ENCODE data around the gene PLSCR5. TPM values are rescaled to one million over a fixed set of nuclear protein-coding genes. Genes with fewer than 3 reads are reported as not detected.

Gene PLSCR5
- total and polyA plus RNA-seq, 10 of the 15 experiments (the other 5 are each of a cell fraction or from before 2014, with no cell fraction given) = 0.06 TPM; not detected in 9

DNA sequence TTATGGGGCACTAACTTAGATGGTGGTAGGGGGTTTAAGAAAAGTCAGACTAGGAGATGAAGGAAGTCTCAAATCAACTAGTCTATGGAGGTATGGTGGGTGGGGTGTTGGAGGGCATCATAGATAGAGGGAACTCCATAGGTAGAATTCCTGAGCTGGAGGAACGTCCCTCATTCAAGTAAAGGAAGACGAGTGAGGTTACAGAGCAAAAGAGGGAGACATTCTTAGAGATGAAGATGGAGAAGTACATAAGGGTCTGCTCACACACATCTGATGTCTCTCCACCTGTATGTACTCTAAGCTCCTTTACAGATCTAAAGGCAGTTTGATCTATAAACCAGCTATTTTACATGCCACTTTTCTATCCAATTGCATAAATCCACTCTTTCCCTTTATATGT lies 62.2 kb downstream of the PLSCR5 start (continued):
- TF ChIP-seq ETV6 (conservative IDR thresholded peaks at IDR 0.05 in 1 of 2, IDR thresholded peaks at IDR 0.05 in 1 of 2; ENCODE audit: borderline replicate concordance in 1 of 2, low read depth in 1 of 2) (no peak), SPI1 (IDR thresholded peaks at IDR 0.05; ENCODE audit: borderline replicate concordance, insufficient read depth, low read depth, low read length) (no peak), BHLHE40 (IDR thresholded peaks at IDR 0.05; ENCODE audit: borderline replicate concordance in 1 of 2, low read depth in 2 of 2, low read length in 1 of 2) (no peak), STAT3 (IDR thresholded peaks at IDR 0.05; ENCODE audit: low read depth, low read length) (no peak)

- ChIA-PET CTCF (interaction anchor here (1.0 kb wide), 1 partner anchor 10 kb away, joined by 4 read pairs; no protein-coding TSS in a partner anchor), SMC1A (ENCODE audit: uncharacterized antibody, unreplicated experiment) (interaction anchor here (0.6 to 2.1 kb wide), 5 partner anchors 12 to 77 kb away, joined by 3 to 7 read pairs (median 5); no protein-coding TSS in a partner anchor), RAD21 (ENCODE audit: unreplicated experiment) (interaction anchor here (0.8 to 1.0 kb wide), 2 partner anchors 12 to 38 kb away, joined by 3 to 4 read pairs; no protein-coding TSS in a partner anchor), POLR2A (no interaction called here)
- Histone ChIP-seq H3K79me2 (ENCODE audit: control insufficient read depth, insufficient read depth, low read length) (peaks cover 56% of the 10 kb centered on the region), H3K4me1 (ENCODE audit: control insufficient read depth, insufficient read depth, low read length) (no peaks in the 10 kb centered on the region; the same call in 1 of the 2 replicates), H3K4me3 (peak overlapping the region; percentile 62), H3K9ac (ENCODE audit: control insufficient read depth, insufficient read depth, low read length) (no peak overlapping the region), H3K27me3 (replicated peaks in 1 of 2; ENCODE audit: control insufficient read depth in 2 of 2, insufficient read depth in 2 of 2, low read length in 1 of 2) (no peaks in the 10 kb centered on the region), H2AFZ (ENCODE audit: control insufficient read depth, low read depth, low read length) (no peak overlapping the region), H3K9me3 (replicated peaks; ENCODE audit: control insufficient read depth, insufficient read depth, low read length) (no peaks in the 10 kb centered on the region), H3K36me3 (ENCODE audit: control insufficient read depth in 2 of 2, insufficient read depth in 2 of 2, low read length in 1 of 2) (no peaks in the 10 kb centered on the region), H3K27ac (ENCODE audit: control insufficient read depth, insufficient read depth) (peak overlapping the region; percentile 33; the same call in 1 of the 2 replicates), H3K4me2 (ENCODE audit: control insufficient read depth, insufficient read depth) (peak overlapping the region; percentile 88), H4K20me1 (ENCODE audit: control insufficient read depth, insufficient read depth) (no peaks in the 10 kb centered on the region)
- DNase-seq (ENCODE audit: low read depth, low spot score) = no peak
- in situ Hi-C loops (cut with MboI) = no loop called here
- WGBS (ENCODE audit: insufficient coverage, insufficient replicate concordance, low lambda C conversion rate, missing lambda C conversion rate) = 0% methylated on average over 2 of the region's 2 CpGs
- no peak for FAIRE-seq
- intact Hi-C loops (cut with micrococcal nuclease; ENCODE audit: unreplicated experiment) = loop anchor here (5.0 kb wide), 1 partner anchor 75 kb away; the partner anchor contains the start of gene PLSCR2
- TF ChIP-seq PRDM15 (CRISPR knock-in tag; IDR thresholded peaks at IDR 0.05) (no peak), YBX1 (IDR thresholded peaks at IDR 0.05) (no peak), ZZZ3 (IDR thresholded peaks at IDR 0.05; ENCODE audit: control insufficient read depth, insufficient read length, low read depth) (no peak), RELB (IDR thresholded peaks at IDR 0.05; ENCODE audit: low read depth) (no peak), ZNF274 (IDR thresholded peaks at IDR 0.05; ENCODE audit: insufficient read depth, insufficient read length) (no peak)
- ATAC-seq = peak; percentile 7
- BruUV-seq (replicated peaks) = no TSS peak
Measured at GRCh38 chr3:146542179-146542578, 63.0 kb downstream of the PLSCR5 start.
